GM12878 (cell line): Measurements from ENCODE around the gene GLYAT. TPM values are rescaled to one million over a fixed set of nuclear protein-coding genes. Genes with fewer than 3 reads are reported as not detected.

ENCODE experiments used
- ATAC-seq: fragments of 200-7000 bp; cut with Tn5 transposase; 3 replicates; pipeline ENCODE4 v1.9.1; 2020; ENCODE audit warnings: mild to moderate bottlenecking, moderate library complexity
- BruUV-seq: library from RNA; stranded (reverse); fragments of 400-500 nt; replicated peaks from 2 replicates; lab custom pipeline; 2021; lab: Mats Ljungman, UMichigan
- CTCF ChIA-PET: fragments of 300-600 bp; sonication (Branson Sonifier 250); formaldehyde crosslinking; extraction: SDS; loops from one replicate; lab custom pipeline; 2021; ENCODE audit warnings: inconsistent platforms; lab: Yijun Ruan, JAX
- POLR2A ChIA-PET: fragments of 350-600 bp; formaldehyde crosslinking; extraction: SDS; loops from one replicate; lab custom pipeline; 2021; ENCODE audit warnings: inconsistent platforms; lab: Charles Lee
- RAD21 ChIA-PET: fragments of 300-600 bp; sonication (Branson Sonifier 250); formaldehyde crosslinking; loops from one replicate; lab custom pipeline; 2023; ENCODE audit warnings: antibody characterized with exemption; ENCODE audit not compliant: unreplicated experiment; lab: Charles Lee
- SMC1A ChIA-PET: fragments of 300-600 bp; sonication (Branson Sonifier 250); formaldehyde crosslinking; loops from one replicate; lab custom pipeline; 2023; ENCODE audit not compliant: unreplicated experiment, uncharacterized antibody; lab: Charles Lee
- DNase-seq: peaks from one replicate; pipeline ENCODE4 v3.0.0-alpha.2; 2011; ENCODE audit warnings: low read depth, low spot score
- FAIRE-seq: peaks from 3 replicates; lab custom pipeline; 2011; peaks lifted over from hg19 to GRCh38; lab: Jason Lieb, UNC
- H2AFZ ChIP-seq: 2 replicates; pipeline ENCODE4 v1.6.0; 2011; ENCODE audit warnings: low read depth, low read length, control low read depth; ENCODE audit not compliant: control insufficient read depth
- H3K27ac ChIP-seq: 2 replicates; pipeline ENCODE4 v1.5.1; 2011; ENCODE audit warnings: control low read depth; ENCODE audit not compliant: control insufficient read depth, insufficient read depth
- H3K27me3 ChIP-seq, 2 experiments: replicated peaks in 1 of 2; 2 replicates each; pipeline versions ENCODE4 v1.6.0 to v1.6.1; 2011; ENCODE audit warnings: low read length in 1 of 2; ENCODE audit not compliant: control insufficient read depth in 2 of 2, insufficient read depth in 2 of 2
- H3K36me3 ChIP-seq, 2 experiments: 2 replicates each; pipeline ENCODE4 v1.5.1; 2011; ENCODE audit warnings: low read length in 1 of 2; ENCODE audit not compliant: control insufficient read depth in 2 of 2, insufficient read depth in 2 of 2
- H3K4me1 ChIP-seq: 2 replicates; pipeline ENCODE4 v1.6.1; 2011; ENCODE audit warnings: mild to moderate bottlenecking, low read length, moderate library complexity, mixed read lengths; ENCODE audit not compliant: control insufficient read depth, insufficient read depth
- H3K4me2 ChIP-seq: 2 replicates; pipeline ENCODE4 v1.6.0; 2011; ENCODE audit warnings: control low read depth; ENCODE audit not compliant: control insufficient read depth, insufficient read depth
- H3K4me3 ChIP-seq: fragments of 200-600 bp; sonication (generic); 2 replicates; pipeline ENCODE4 v1.5.1; 2016
- H3K79me2 ChIP-seq: 2 replicates; pipeline ENCODE4 v1.6.0; 2011; ENCODE audit warnings: low read length; ENCODE audit not compliant: control insufficient read depth, insufficient read depth
- H3K9ac ChIP-seq: 2 replicates; pipeline ENCODE4 v1.8.0; 2011; ENCODE audit warnings: low read length, control low read depth, mixed read lengths; ENCODE audit not compliant: control insufficient read depth, insufficient read depth
- H3K9me3 ChIP-seq: replicated peaks from 3 replicates; pipeline ENCODE4 v1.5.1; 2011; ENCODE audit warnings: mild to moderate bottlenecking, low read length; ENCODE audit not compliant: control insufficient read depth, insufficient read depth
- H4K20me1 ChIP-seq: 2 replicates; pipeline ENCODE4 v1.6.0; 2011; ENCODE audit not compliant: control insufficient read depth, insufficient read depth
- CHD4 ChIP-seq: fragments of 200-600 bp; sonication (generic); IDR thresholded peaks from 2 replicates; pipeline ENCODE4 v1.6.1; 2016; ENCODE audit warnings: mild to moderate bottlenecking
- CUX1 ChIP-seq: IDR thresholded peaks from 2 replicates; pipeline ENCODE4 v1.6.1; 2012; ENCODE audit warnings: improper control_type of control experiment, low read depth, low read length; ENCODE audit not compliant: insufficient replicate concordance
- ELK1 ChIP-seq: IDR thresholded peaks from 2 replicates; pipeline ENCODE4 v1.6.1; 2012; ENCODE audit warnings: low read depth, low read length, improper control_type of control experiment
- MAX ChIP-seq: IDR thresholded peaks from 2 replicates; pipeline ENCODE4 v1.6.1; 2012; ENCODE audit warnings: low read depth, low read length, improper control_type of control experiment
- RFX5 ChIP-seq: IDR thresholded peaks from 2 replicates; pipeline ENCODE4 v1.6.1; 2011; ENCODE audit warnings: low read depth, low read length, improper control_type of control experiment
- YY1 ChIP-seq: IDR thresholded peaks from 2 replicates; pipeline ENCODE4 v1.6.1; 2011; ENCODE audit warnings: low read depth, mild to moderate bottlenecking, low read length
- ZBTB33 ChIP-seq: fragments of 450-650 bp; IDR thresholded peaks from 2 replicates; pipeline ENCODE4 v1.6.1; 2017; ENCODE audit warnings: mild to moderate bottlenecking
- ZNF687 ChIP-seq: fragments of 450-650 bp; IDR thresholded peaks from 2 replicates; pipeline ENCODE4 v1.6.1; 2017; ENCODE audit warnings: mild to moderate bottlenecking, moderate library complexity
- WGBS: methylation state at CpG from one replicate; pipeline ENCODE4 v1.1.6; 2016; ENCODE audit warnings: low lambda C conversion rate; ENCODE audit not compliant: insufficient replicate concordance, insufficient coverage; ENCODE audit errors: missing lambda C conversion rate; 5-methylcytosine and 5-hydroxymethylcytosine counted together
- in situ Hi-C: fragments of 300-500 bp; cut with MboI; formaldehyde crosslinking; loops from 9 replicates; pipeline ENCODE4 v1.14.3; 2018; ENCODE audit warnings: mixed read lengths
- intact Hi-C: fragments of 100-400 bp; cut with micrococcal nuclease; formaldehyde crosslinking; loops from one replicate; pipeline ENCODE4 v1.14.2; 2022; ENCODE audit not compliant: unreplicated experiment
- polyA plus RNA-seq, 11 experiments: library from polyadenylated mRNA; depleted of rRNA in 4 of 11; unstranded in 6 of 11; stranded (reverse) in 5 of 11; fragments of >200 nt; fragmentation: Nextera tagmentation in 4 of 11; fragmentation: Illumina TruSeq in 1 of 11; extraction: Ambion mirVana in 4 of 11; extraction: Trizol in 1 of 11; gene quantifications; 1 replicate in 1 of 11; 2 replicates in 10 of 11; pipeline versions ENCODE4 v1.2.1 to v1.2.3, GENCODE V29; 2011 to 2016; ENCODE audit warnings: inconsistent platforms in 2 of 11, missing spikeins in 2 of 11, low read depth in 1 of 11
- total RNA-seq, 4 experiments: library from RNA; depleted of rRNA in 3 of 4; stranded (reverse); fragments of >200 nt in 3 of 4; fragmentation: Illumina TruSeq in 1 of 4; extraction: Trizol in 1 of 4; gene quantifications; 2 replicates each; pipeline versions ENCODE4 v1.2.1 to v1.2.3, GENCODE V29; 2013 to 2021

GLYAT gene
- total and polyA plus RNA-seq, 10 of the 15 experiments (the other 5 are each of a cell fraction or from before 2014, with no cell fraction given): 0.18 TPM; not detected in 9

GRCh38 chr11:58734681-58735490 is 3.1 kb upstream of the GLYAT start:
- no peak for DNase-seq
- H2AFZ ChIP-seq: no peak overlapping the region
- H3K9ac ChIP-seq: no peak overlapping the region
- no TSS peak for BruUV-seq
- H4K20me1 ChIP-seq: no peaks in the 10 kb centered on the region
- H3K27ac ChIP-seq: no peak overlapping the region
- FAIRE-seq: no peak
- no peaks in the 10 kb centered on the region for H3K9me3 ChIP-seq
- in situ Hi-C loops (no loop called here), intact Hi-C loops (no loop called here)
- H3K4me2 ChIP-seq: no peak overlapping the region
- no peaks in the 10 kb centered on the region for H3K27me3 ChIP-seq
- ChIA-PET SMC1A (no interaction called here), CTCF (interaction anchor here (1.0 kb wide), 1 partner anchor 15 kb away, joined by 4 read pairs; no protein-coding TSS in a partner anchor), RAD21 (no interaction called here), POLR2A (no interaction called here)
- no peak overlapping the region for H3K4me3 ChIP-seq
- no peaks in the 10 kb centered on the region for H3K36me3 ChIP-seq
- H3K4me1 ChIP-seq: no peaks in the 10 kb centered on the region
- H3K79me2 ChIP-seq: no peaks in the 10 kb centered on the region
- 12% methylated on average over 4 of the region's 4 CpGs for WGBS
- no peak for ATAC-seq
- TF ChIP-seq RFX5 (no peak), MAX (no peak), ELK1 (no peak), CUX1 (no peak), YY1 (no peak), CHD4 (no peak), ZBTB33 (no peak), ZNF687 (no peak)
